ENCODE measurements around the gene OLFML3.

- TF ChIP-seq CTCF (conservative IDR thresholded peaks at IDR 0.05; ENCODE audit: low read length) (no peak), EZH2phosphoT487 (IDR thresholded peaks at IDR 0.05; ENCODE audit: borderline replicate concordance) (no peak)
Observed at GRCh38 chr1:113991467-113991997, 12.3 kb downstream of the OLFML3 start.

Data from Loucy (cell line).